Measurements from ENCODE around the gene WDR64.
"Not testable (repeated sequence)": the region's sequence is repeated elsewhere in the genome, so short reads cannot be mapped to it uniquely, and the experiment has no call there.

GRCh38 chr1:241659016-241659415, 6.9 kb downstream of the WDR64 start:
- TF ChIP-seq CTCF (conservative IDR thresholded peaks at IDR 0.05); ZFX (IDR thresholded peaks at IDR 0.05): not testable (repeated sequence)

All from C4-2B (cell line).